ENCODE measurements around the gene ZNF525.

GRCh38 chr19:53396525-53396868, 31.0 kb downstream of the ZNF525 start:
- TF ChIP-seq CTCF (IDR thresholded peaks at IDR 0.05): no peak
- TF ChIP-seq POLR2A (IDR thresholded peaks at IDR 0.05): no peak
- no peak for TF ChIP-seq EP300 (IDR thresholded peaks at IDR 0.05)
